Islet precursor cell (in vitro differentiated cells): ENCODE results near the gene ACTN3.
"Not testable (repeated sequence)": the region's sequence is repeated elsewhere in the genome, so short reads cannot be mapped to it uniquely, and the experiment has no call there.

Experiments
- DNase-seq: peaks from one replicate; pipeline ENCODE4 v3.0.0-alpha.2; 2018

ACTN3 gene

GRCh38 chr11:66546368-66546965 is at the start of gene ACTN3:
Gene ACTN3, plus strand, starts transcription at chr11:66546903. Its CDS starts 35 bp downstream, at chr11:66546938.
- DNase-seq, result peak; percentile 58

GRCh38 chr11:66497206-66497605 is 49.5 kb upstream of the ACTN3 start:
- no peak for DNase-seq

DNA sequence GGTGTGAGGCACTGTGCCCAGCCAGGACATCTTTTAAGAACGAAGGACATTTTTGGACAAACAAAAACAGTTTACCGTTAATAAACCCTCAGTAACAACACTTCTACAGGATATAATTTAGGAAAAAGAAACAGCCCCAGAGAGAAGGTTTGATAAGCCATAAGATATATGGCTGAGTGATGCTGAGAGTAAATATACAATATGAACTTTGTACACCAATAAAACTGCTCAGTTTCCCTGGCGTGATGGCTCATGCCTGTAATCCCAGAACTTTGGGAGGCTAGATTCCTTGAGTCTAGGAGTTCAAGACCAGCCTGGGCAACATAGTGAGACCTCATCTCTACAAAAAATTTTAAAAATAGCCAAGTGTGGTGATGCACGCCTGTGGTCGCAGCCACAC is 48.2 kb upstream of the ACTN3 start:
- DNase-seq, result no peak

- DNase-seq, result no peak
Observed at GRCh38 chr11:66505276-66505816, 41.4 kb upstream of the ACTN3 start.

- no peak for DNase-seq
Observed at GRCh38 chr11:66509131-66509561, 37.6 kb upstream of the ACTN3 start.

DNA sequence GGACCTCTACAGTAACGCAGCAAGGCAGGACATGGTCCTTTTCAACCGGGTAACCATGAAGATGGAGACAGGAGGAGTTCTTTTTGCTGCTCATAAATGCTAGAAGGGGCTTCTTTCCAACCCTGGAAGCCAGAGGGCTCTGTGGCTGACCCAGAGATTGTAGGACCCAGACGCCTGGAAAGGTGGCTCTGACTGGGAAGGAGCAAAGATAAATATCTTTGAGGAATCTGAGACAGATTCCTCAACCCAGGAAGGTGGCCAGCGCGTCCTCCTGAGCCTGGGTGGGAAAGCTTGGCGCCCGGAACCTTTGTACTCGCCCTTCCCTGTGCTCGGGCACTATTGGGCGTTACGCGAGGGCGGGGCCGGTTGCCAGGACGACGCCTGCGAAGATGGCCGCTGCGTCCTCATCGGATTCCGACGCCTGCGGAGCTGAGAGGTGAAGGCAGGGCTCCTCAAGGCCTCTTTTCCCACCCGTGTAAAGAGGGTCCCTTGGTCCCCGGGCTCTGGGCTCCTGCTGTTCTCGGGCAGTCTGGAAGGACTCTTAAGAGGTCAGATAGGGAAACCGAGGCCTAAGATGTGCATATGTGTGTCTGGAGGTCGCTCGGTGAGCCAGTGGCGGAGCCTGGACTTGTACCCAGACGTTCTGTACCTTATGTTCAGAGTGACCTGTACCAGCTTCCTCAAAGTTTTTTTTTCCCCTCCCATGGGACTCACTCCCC is 36.3 kb upstream of the ACTN3 start, which contains the start of gene BBS1:
Gene BBS1 (plus strand): TSS at position 365 of the 719 bp plus-strand sequence. CDS start 25 bp downstream, at position 390.
- peak; percentile 94 for DNase-seq

DNA sequence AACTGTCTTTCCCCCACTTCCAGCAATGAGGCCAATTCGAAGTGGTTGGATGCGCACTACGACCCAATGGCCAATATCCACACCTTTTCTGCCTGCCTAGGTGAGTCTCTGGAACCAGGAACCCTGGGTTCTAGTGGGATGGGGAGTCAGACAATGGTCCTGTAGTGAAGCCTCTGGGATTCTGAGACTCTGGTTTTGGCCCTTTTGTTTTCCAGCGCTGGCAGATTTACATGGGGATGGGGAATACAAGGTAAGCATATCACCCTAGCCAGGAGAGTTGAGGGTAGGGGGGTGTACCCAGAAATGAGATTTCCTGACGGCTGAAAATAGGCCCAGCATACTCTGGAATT is 35.7 kb upstream of the ACTN3 start:
- no peak for DNase-seq

DNA sequence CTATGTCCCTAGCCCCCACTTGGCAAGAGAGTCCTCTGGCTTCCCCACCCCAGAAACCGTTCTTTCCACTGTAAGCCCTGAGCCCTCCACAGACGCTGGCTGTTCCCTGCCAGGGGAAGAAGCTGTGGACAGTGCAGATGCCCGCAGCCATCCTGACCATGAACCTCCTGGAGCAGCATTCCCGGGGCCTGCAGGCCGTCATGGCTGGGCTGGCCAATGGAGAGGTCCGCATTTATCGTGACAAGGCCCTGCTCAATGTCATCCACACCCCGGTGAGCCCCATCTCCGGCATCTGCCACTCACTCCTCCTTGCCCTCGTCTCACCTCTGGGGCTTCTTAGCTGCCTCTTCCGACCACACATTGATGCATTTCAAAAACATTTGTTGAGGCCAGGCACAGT is 23.1 kb upstream of the ACTN3 start:
- no peak for DNase-seq

DNA sequence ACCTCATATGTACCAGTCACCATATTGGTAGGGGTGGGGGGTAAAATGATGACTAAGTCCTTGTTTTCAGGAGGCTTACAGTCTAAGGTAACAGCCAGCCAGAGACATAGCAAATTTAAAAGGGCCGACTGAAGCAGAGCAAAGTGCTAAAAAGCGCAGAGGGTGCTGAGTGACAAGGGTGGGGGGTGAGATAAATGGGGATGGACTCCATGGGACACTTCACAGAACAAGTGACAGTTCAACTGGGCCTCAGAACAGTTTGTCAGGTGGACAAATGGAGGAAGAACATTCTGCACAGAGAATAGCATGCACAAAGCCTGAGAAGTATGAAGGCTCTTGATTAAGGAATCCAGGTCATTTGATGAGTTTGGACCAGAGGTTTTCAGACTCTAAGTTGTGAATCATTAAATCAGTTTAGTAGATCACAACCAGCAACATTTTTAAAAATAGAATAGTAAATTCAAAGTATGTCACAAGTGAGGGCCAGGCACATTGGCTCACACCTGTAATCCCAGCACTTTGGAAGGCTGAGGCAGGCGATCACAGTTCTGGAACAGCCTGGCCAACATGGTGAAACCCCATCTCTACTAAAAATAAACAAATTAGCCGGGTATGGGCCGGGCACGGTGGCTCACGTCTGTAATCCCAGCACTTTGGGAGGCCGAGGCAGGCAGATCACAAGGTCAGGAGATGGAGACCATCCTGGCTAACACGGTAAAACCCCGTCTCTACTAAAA is 22.2 kb upstream of the ACTN3 start:
- DNase-seq, result no peak

- DNase-seq, result no peak
Observed at GRCh38 chr11:66529069-66529468, 17.6 kb upstream of the ACTN3 start.

- no peak for DNase-seq
Observed at GRCh38 chr11:66529655-66530054, 17.0 kb upstream of the ACTN3 start.

- no peak for DNase-seq
Observed at GRCh38 chr11:66530927-66531709, 15.6 kb upstream of the ACTN3 start.

DNA sequence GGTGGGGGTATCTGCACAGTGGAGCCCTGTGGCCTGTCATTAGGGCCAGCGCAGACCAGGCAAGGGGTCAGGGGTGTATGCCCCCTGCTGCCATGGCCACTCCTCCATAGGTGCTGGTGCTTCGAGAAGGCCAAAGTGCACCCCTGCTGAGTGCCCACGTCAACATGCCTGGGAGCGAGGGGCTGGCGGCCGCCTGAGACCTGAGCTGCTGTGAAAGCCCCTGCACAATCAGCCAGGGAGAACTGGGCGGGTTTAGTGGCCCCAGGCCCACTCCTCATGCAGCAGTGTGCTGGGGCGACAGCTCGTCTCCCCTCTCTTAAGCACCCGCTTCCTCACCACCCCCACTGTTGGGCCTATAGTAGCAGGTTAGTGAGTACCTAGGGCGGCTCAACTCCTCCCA is 14.9 kb upstream of the ACTN3 start:
- DNase-seq, result peak; percentile 44

DNA sequence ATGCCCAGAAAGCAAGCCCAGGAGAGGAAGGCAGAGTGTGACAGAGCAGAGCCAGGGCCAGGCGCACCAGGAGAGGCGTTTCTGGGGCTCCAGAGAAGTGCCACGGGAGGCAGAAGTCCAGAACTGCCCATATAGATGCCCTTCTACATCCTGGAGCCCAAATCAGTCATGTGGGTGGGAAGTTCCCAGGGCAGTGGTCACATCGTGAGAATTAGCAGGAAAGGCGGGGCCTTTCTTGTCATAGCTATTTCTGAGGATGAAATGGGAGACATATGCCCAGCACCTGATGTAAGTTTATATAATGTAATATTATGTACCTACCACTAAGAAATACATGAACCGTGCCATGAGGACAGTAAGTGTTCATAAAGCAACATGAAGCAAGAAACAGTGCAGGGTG is 13.9 kb upstream of the ACTN3 start:
- DNase-seq, result no peak

DNA sequence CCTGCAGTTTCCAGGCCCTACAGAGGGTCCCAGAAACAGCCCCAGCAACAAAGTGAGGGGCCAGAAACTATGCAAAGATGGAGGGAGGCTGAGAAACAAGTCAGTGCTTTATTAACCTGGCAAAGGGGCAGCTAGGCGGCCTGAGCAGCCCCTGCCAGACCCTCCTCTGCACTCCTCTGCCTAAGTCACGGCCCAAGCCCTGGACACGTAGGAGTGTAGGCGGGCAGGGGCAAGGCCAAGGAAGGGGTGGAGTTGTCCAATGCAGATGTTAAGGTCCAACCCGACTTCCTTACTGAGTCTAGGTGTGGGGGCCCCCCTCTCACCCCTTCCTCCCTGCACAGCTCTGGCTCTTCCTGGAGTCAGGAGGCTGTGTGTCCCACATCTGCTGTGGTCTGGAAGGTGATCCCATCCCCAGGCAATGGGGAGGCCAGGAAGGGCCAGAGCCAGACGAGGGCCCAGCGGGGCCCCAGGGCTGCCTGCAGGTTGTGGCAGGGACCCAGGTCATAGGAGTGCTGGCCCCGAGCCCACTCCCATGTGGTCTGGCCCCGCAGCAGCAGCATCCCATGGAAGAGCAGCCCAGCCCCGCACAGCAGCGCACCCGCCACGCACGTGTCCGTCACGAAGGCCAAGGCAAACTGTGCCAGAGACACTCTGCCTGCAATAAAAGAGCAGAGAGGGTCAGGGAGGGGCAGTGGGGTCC is 7.4 kb upstream of the ACTN3 start:
- peak; percentile 49 for DNase-seq

- DNase-seq, result no peak
Observed at GRCh38 chr11:66539870-66540213, 6.9 kb upstream of the ACTN3 start.

- not testable (repeated sequence) for DNase-seq
Observed at GRCh38 chr11:66540598-66540997, 6.1 kb upstream of the ACTN3 start.

DNA sequence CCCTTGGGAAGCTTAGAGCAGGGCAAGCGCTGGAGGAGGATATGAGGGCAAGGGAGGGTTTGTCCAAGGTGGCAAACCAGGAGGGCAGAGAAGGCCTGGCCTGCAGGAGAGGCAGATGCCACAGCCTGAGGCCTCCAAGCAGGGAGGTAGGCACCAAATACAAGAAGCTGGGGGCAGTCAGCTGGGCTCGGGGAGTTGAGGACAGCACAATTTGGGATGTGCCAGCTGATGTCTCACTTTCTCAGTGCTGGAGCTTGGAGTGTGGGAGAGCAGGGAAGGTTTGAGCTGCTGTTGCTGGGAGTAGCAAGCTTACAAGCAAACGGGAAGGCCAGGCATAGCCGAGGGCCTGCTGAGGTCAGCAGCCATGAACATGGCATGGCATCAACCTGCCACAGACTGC is 4.8 kb upstream of the ACTN3 start:
- DNase-seq, result peak; percentile 40

DNA sequence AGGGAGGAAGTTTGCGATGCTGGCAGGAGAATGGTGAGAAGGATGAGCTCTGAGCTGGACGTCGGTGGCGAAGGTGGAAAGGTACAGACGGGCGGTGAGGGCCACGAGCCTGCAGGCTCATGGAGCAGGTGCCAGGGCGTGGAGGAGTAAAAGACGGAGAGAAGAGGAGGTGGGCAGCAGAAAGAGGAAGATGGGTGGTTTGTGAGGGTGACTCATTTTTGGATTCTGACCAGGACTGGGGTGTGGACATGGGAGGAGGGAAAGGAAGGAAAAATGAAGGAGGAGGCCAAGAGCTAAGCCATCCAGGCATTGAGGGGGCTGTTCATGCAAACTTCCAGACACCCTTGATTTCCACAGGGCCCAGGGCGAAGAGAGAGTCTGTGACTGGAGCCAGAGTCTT is 4.3 kb upstream of the ACTN3 start:
- DNase-seq, result no peak

- DNase-seq, result peak; percentile 90
Observed at GRCh38 chr11:66543263-66544107, 3.2 kb upstream of the ACTN3 start.

DNA sequence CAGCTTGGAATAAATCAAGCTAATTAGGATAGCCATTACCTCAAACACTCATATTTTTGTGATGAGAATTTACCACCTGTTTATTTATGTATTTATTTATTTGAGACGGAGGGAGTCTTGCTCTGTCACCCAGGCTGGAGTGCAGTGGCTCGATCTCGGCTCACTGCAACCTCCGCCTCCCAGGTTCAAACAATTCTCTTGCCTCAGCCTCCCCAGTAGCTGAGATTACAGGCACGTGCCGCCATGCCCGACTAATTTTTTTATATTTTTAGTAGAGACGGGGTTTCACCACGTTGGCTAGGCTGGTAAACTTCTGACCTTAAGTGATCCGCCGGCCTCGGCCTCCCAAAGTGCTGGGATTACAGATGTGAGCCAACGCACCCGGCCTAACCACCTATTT is 1.8 kb upstream of the ACTN3 start:
- peak; percentile 37 for DNase-seq
